SK-N-SH treated with all-trans-retinoic acid at 6 μM for 48 hours (cell line): Measurements from ENCODE around the gene COPS7A.

Source experiments
- ARNTL ChIP-seq: fragments of 450-650 bp; formaldehyde crosslinking; IDR thresholded peaks from 2 replicates; pipeline ENCODE4 v1.5.0; 2020; ENCODE audit warnings: low read depth, mild to moderate bottlenecking, moderate library complexity, borderline replicate concordance
- CSRNP3 ChIP-seq: fragments of 250-450 bp; sonication (Bioruptor Pico); IDR thresholded peaks from 2 replicates; pipeline ENCODE4 v1.5.1; 2021; ENCODE audit warnings: mild to moderate bottlenecking, moderate library complexity
- ESRRG ChIP-seq: fragments of 250-450 bp; sonication (Bioruptor Pico); IDR thresholded peaks from 2 replicates; pipeline ENCODE4 v1.6.1; 2021; ENCODE audit warnings: mild to moderate bottlenecking
- PATZ1 ChIP-seq: fragments of 250-450 bp; sonication (Bioruptor Pico); IDR thresholded peaks from 2 replicates; pipeline ENCODE4 v1.8.0; 2020; ENCODE audit warnings: mild to moderate bottlenecking, moderate library complexity, borderline replicate concordance
- RARB ChIP-seq: fragments of 250-450 bp; sonication (Bioruptor Pico); IDR thresholded peaks from 2 replicates; pipeline ENCODE4 v1.8.0; 2021; ENCODE audit warnings: mild to moderate bottlenecking, moderate library complexity
- TCF4 ChIP-seq: fragments of 250-450 bp; sonication (Bioruptor Pico); IDR thresholded peaks from 2 replicates; pipeline ENCODE4 v1.8.0; 2021; ENCODE audit warnings: mild to moderate bottlenecking, moderate library complexity, borderline replicate concordance
- ZFP3 ChIP-seq: fragments of 250-450 bp; sonication (Bioruptor Pico); IDR thresholded peaks from 2 replicates; pipeline ENCODE4 v1.5.0; 2020; ENCODE audit warnings: mild to moderate bottlenecking, moderate library complexity

GRCh38 chr12:6730169-6730568, 6.3 kb downstream of the COPS7A start:
- no peak for TF ChIP-seq ZFP3 (CRISPR knock-in tag)
- no peak for TF ChIP-seq ARNTL (CRISPR knock-in tag)
- no peak for TF ChIP-seq ESRRG (CRISPR knock-in tag)
- no peak for TF ChIP-seq CSRNP3 (CRISPR knock-in tag)
- no peak for TF ChIP-seq TCF4 (CRISPR knock-in tag)
- no peak for TF ChIP-seq PATZ1
- TF ChIP-seq RARB (CRISPR knock-in tag): no peak
